Measurements from ENCODE around the gene SFXN2.

The SFXN2 gene

GRCh38 chr10:102761981-102762380 lies 47.5 kb downstream of the SFXN2 start:
- no peaks in the 10 kb centered on the region for H3K4me1 ChIP-seq (ENCODE audit: insufficient read depth, low read length)
- no peak overlapping the region for H3K27ac ChIP-seq (ENCODE audit: low read length)
- H3K4me3 ChIP-seq (ENCODE audit: low read length), result no peak overlapping the region
- no peaks in the 10 kb centered on the region for H3K36me3 ChIP-seq (ENCODE audit: insufficient read depth, low read depth, low read length)
- no peak overlapping the region for H3K9ac ChIP-seq (ENCODE audit: low read depth, low read length)
- no peaks in the 10 kb centered on the region for H3K27me3 ChIP-seq (ENCODE audit: insufficient read depth, low read length)
- H3K9me3 ChIP-seq (ENCODE audit: insufficient read depth, low read depth, low read length), result no peaks in the 10 kb centered on the region

- H3K27ac ChIP-seq (ENCODE audit: low read length), result no peak overlapping the region
- no peak overlapping the region for H3K4me3 ChIP-seq (ENCODE audit: low read length)
- H3K4me1 ChIP-seq (ENCODE audit: insufficient read depth, low read length), result no peaks in the 10 kb centered on the region
- H3K9ac ChIP-seq (ENCODE audit: low read depth, low read length), result no peak overlapping the region
- H3K36me3 ChIP-seq (ENCODE audit: insufficient read depth, low read depth, low read length), result no peaks in the 10 kb centered on the region
- no peaks in the 10 kb centered on the region for H3K27me3 ChIP-seq (ENCODE audit: insufficient read depth, low read length)
- H3K9me3 ChIP-seq (ENCODE audit: insufficient read depth, low read depth, low read length), result no peaks in the 10 kb centered on the region
Observed at GRCh38 chr10:102762401-102763015, 48.1 kb downstream of the SFXN2 start.

GRCh38 chr10:102763037-102763607 lies 48.7 kb downstream of the SFXN2 start:
- no peaks in the 10 kb centered on the region for H3K36me3 ChIP-seq (ENCODE audit: insufficient read depth, low read depth, low read length)
- no peaks in the 10 kb centered on the region for H3K27me3 ChIP-seq (ENCODE audit: insufficient read depth, low read length)
- H3K4me1 ChIP-seq (ENCODE audit: insufficient read depth, low read length), result no peaks in the 10 kb centered on the region
- no peak overlapping the region for H3K4me3 ChIP-seq (ENCODE audit: low read length)
- no peaks in the 10 kb centered on the region for H3K9me3 ChIP-seq (ENCODE audit: insufficient read depth, low read depth, low read length)
- H3K9ac ChIP-seq (ENCODE audit: low read depth, low read length), result no peak overlapping the region
- no peak overlapping the region for H3K27ac ChIP-seq (ENCODE audit: low read length)

GRCh38 chr10:102764470-102765161 lies 50.2 kb downstream of the SFXN2 start:
- no peaks in the 10 kb centered on the region for H3K4me1 ChIP-seq (ENCODE audit: insufficient read depth, low read length)
- H3K36me3 ChIP-seq (ENCODE audit: insufficient read depth, low read depth, low read length), result no peaks in the 10 kb centered on the region
- no peak overlapping the region for H3K9ac ChIP-seq (ENCODE audit: low read depth, low read length)
- H3K27ac ChIP-seq (ENCODE audit: low read length), result no peak overlapping the region
- H3K4me3 ChIP-seq (ENCODE audit: low read length), result no peak overlapping the region
- H3K27me3 ChIP-seq (ENCODE audit: insufficient read depth, low read length), result no peaks in the 10 kb centered on the region
- H3K9me3 ChIP-seq (ENCODE audit: insufficient read depth, low read depth, low read length), result no peaks in the 10 kb centered on the region

GRCh38 chr10:102765336-102765735 lies 50.9 kb downstream of the SFXN2 start:
- H3K4me3 ChIP-seq (ENCODE audit: low read length), result no peak overlapping the region
- no peaks in the 10 kb centered on the region for H3K27me3 ChIP-seq (ENCODE audit: insufficient read depth, low read length)
- H3K27ac ChIP-seq (ENCODE audit: low read length), result no peak overlapping the region
- H3K9ac ChIP-seq (ENCODE audit: low read depth, low read length), result no peak overlapping the region
- no peaks in the 10 kb centered on the region for H3K9me3 ChIP-seq (ENCODE audit: insufficient read depth, low read depth, low read length)
- no peaks in the 10 kb centered on the region for H3K36me3 ChIP-seq (ENCODE audit: insufficient read depth, low read depth, low read length)
- H3K4me1 ChIP-seq (ENCODE audit: insufficient read depth, low read length), result no peaks in the 10 kb centered on the region

- Histone ChIP-seq H3K27ac (ENCODE audit: low read length) (no peak overlapping the region), H3K9ac (ENCODE audit: low read depth, low read length) (no peak overlapping the region), H3K4me1 (ENCODE audit: insufficient read depth, low read length) (no peaks in the 10 kb centered on the region)
Observed at GRCh38 chr10:102767428-102768160, 53.2 kb downstream of the SFXN2 start.

GRCh38 chr10:102769375-102770107 lies 55.1 kb downstream of the SFXN2 start:
- no peak overlapping the region for H3K9ac ChIP-seq (ENCODE audit: low read depth, low read length)

More at GRCh38 chr10:102767428-102768160, 53.2 kb downstream of the SFXN2 start:
- H3K9me3 ChIP-seq (ENCODE audit: insufficient read depth, low read depth, low read length), result no peaks in the 10 kb centered on the region
- H3K4me3 ChIP-seq (ENCODE audit: low read length), result no peak overlapping the region
- H3K36me3 ChIP-seq (ENCODE audit: insufficient read depth, low read depth, low read length), result no peaks in the 10 kb centered on the region
- H3K27me3 ChIP-seq (ENCODE audit: insufficient read depth, low read length), result no peaks in the 10 kb centered on the region

DNA sequence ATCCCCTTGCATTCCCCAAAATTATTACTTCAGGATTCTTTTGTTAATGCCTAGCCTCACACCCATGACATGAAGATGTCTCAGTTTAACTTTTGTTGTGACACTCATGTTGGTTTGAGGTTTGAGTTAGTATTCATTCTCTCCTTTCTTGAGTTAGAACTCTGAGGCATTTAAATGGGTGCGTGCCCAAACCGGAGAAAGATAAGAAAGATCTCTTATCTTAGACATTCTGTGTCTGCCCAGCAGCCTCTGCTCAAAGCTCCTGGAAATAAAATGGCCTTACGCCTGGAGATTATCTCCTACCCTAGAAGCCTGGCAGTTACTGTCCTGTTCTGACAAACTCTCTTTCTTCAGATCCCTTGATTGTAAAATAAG lies 55.7 kb downstream of the SFXN2 start:
- H3K9ac ChIP-seq (ENCODE audit: low read depth, low read length), result no peak overlapping the region
- H3K4me3 ChIP-seq (ENCODE audit: low read length), result no peak overlapping the region
- no peaks in the 10 kb centered on the region for H3K9me3 ChIP-seq (ENCODE audit: insufficient read depth, low read depth, low read length)
- no peaks in the 10 kb centered on the region for H3K4me1 ChIP-seq (ENCODE audit: insufficient read depth, low read length)
- no peaks in the 10 kb centered on the region; the same call in 1 of the 2 replicates for H3K27me3 ChIP-seq (ENCODE audit: insufficient read depth, low read length)
- H3K36me3 ChIP-seq (ENCODE audit: insufficient read depth, low read depth, low read length), result no peaks in the 10 kb centered on the region
- no peak overlapping the region for H3K27ac ChIP-seq (ENCODE audit: low read length)

More at GRCh38 chr10:102769375-102770107, 55.1 kb downstream of the SFXN2 start:
- Histone ChIP-seq H3K9me3 (ENCODE audit: insufficient read depth, low read depth, low read length) (no peaks in the 10 kb centered on the region), H3K4me1 (ENCODE audit: insufficient read depth, low read length) (no peaks in the 10 kb centered on the region), H3K36me3 (ENCODE audit: insufficient read depth, low read depth, low read length) (no peaks in the 10 kb centered on the region), H3K27ac (ENCODE audit: low read length) (no peak overlapping the region), H3K27me3 (ENCODE audit: insufficient read depth, low read length) (no peaks in the 10 kb centered on the region), H3K4me3 (ENCODE audit: low read length) (no peak overlapping the region)

GRCh38 chr10:102770792-102771191 lies 56.4 kb downstream of the SFXN2 start:
- Histone ChIP-seq H3K9ac (ENCODE audit: low read depth, low read length) (no peak overlapping the region), H3K27ac (ENCODE audit: low read length) (no peak overlapping the region), H3K27me3 (ENCODE audit: insufficient read depth, low read length) (peaks cover 6% of the 10 kb centered on the region; the same call in 1 of the 2 replicates), H3K4me3 (ENCODE audit: low read length) (no peak overlapping the region), H3K36me3 (ENCODE audit: insufficient read depth, low read depth, low read length) (no peaks in the 10 kb centered on the region), H3K9me3 (ENCODE audit: insufficient read depth, low read depth, low read length) (no peaks in the 10 kb centered on the region), H3K4me1 (ENCODE audit: insufficient read depth, low read length) (peaks cover 4% of the 10 kb centered on the region; the same call in 1 of the 2 replicates)

DNA sequence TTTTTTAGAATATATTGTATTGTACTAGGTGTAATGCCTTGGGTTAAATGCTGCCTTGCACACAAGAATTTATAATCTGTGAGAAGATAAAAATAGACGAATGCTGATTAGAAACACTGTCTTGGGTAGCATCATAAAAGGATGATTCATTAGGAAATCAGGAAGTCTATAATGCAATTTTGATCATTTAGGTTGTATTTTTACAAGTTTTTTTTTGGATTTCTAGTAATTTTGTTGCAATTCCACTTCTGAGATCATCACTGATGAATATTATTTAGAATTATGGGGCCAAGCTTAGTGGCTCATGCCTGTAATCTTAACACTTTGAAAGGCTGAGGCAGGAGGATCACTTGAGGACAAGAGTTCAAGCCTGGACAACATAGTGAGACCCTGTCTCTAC lies 58.9 kb downstream of the SFXN2 start:
- Histone ChIP-seq H3K9ac (ENCODE audit: low read depth, low read length) (no peak overlapping the region), H3K27me3 (ENCODE audit: insufficient read depth, low read length) (peaks cover 6% of the 10 kb centered on the region; the same call in 1 of the 2 replicates), H3K4me3 (ENCODE audit: low read length) (no peak overlapping the region), H3K9me3 (ENCODE audit: insufficient read depth, low read depth, low read length) (no peaks in the 10 kb centered on the region), H3K36me3 (ENCODE audit: insufficient read depth, low read depth, low read length) (no peaks in the 10 kb centered on the region), H3K4me1 (ENCODE audit: insufficient read depth, low read length) (peaks cover 28% of the 10 kb centered on the region), H3K27ac (ENCODE audit: low read length) (no peak overlapping the region)

- no peak overlapping the region for H3K4me3 ChIP-seq (ENCODE audit: low read length)
Observed at GRCh38 chr10:102773986-102774385, 59.5 kb downstream of the SFXN2 start.

More at GRCh38 chr10:102773986-102774385, 59.5 kb downstream of the SFXN2 start:
- Histone ChIP-seq H3K4me1 (ENCODE audit: insufficient read depth, low read length) (peaks cover 32% of the 10 kb centered on the region), H3K9me3 (ENCODE audit: insufficient read depth, low read depth, low read length) (no peaks in the 10 kb centered on the region), H3K27me3 (ENCODE audit: insufficient read depth, low read length) (peaks cover 6% of the 10 kb centered on the region; the same call in 1 of the 2 replicates), H3K36me3 (ENCODE audit: insufficient read depth, low read depth, low read length) (no peaks in the 10 kb centered on the region), H3K9ac (ENCODE audit: low read depth, low read length) (no peak overlapping the region), H3K27ac (ENCODE audit: low read length) (no peak overlapping the region)

Data from iPS-20b (cell line).